Fibroblast of pulmonary artery (primary cell): ENCODE results near the gene KCNQ2.

Experiments used
- DNase-seq: peaks from one replicate; pipeline ENCODE4 v3.0.0-alpha.2; 2010; ENCODE audit warnings: low read depth
- H3K4me3 ChIP-seq: replicated peaks from 2 replicates; pipeline ENCODE4 v1.5.1; 2011; ENCODE audit warnings: low read depth, mild to moderate bottlenecking, control low read depth, low read length, moderate library complexity
- TF ChIP-seq, protein P1 (sequence below): IDR thresholded peaks from 2 replicates; pipeline ENCODE4 v1.5.1; 2011; ENCODE audit warnings: mild to moderate bottlenecking, control low read depth, low read length, inconsistent platforms; ENCODE audit errors: missing control alignments

KCNQ2 gene

DNA sequence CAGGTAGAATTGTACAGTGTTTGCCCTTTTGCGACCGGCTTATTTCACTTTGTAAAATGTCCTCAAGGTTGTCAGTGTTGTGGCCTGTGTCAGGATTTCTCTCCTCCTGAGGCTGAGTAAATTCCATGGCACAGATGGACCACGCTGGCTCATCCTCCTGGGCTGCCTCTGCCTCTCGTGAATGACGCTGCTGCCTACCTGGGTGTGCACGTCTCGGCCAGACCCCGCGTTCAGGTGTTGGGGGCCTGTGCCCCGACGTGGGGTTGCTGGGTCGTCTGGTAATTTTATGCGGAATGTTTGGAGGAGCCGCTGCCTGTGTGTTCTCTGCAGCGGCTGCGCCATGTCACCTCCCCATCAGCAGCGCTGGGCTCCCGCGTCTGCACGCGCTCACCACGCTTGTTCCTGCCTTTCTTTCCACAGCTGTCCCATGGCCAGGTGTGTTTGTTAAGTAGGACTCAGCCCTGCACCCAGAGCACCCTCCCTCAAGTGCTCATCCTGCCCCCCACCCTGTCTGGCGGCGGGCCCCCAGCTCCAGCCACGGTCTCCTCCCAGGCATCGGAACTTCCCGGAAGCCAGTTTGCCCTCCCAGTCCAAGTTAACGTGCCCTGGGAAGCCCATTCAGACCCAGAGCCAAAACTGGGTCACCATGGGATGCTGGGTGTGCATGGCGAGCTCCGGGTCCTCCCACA is 75.2 kb downstream of the KCNQ2 start:
- no peak overlapping the region for H3K4me3 ChIP-seq
- no peak for DNase-seq
- TF ChIP-seq, protein P1, sequence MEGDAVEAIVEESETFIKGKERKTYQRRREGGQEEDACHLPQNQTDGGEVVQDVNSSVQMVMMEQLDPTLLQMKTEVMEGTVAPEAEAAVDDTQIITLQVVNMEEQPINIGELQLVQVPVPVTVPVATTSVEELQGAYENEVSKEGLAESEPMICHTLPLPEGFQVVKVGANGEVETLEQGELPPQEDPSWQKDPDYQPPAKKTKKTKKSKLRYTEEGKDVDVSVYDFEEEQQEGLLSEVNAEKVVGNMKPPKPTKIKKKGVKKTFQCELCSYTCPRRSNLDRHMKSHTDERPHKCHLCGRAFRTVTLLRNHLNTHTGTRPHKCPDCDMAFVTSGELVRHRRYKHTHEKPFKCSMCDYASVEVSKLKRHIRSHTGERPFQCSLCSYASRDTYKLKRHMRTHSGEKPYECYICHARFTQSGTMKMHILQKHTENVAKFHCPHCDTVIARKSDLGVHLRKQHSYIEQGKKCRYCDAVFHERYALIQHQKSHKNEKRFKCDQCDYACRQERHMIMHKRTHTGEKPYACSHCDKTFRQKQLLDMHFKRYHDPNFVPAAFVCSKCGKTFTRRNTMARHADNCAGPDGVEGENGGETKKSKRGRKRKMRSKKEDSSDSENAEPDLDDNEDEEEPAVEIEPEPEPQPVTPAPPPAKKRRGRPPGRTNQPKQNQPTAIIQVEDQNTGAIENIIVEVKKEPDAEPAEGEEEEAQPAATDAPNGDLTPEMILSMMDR, result no peak

GRCh38 chr20:63396300-63396699 is 76.2 kb downstream of the KCNQ2 start:
- no peak overlapping the region for H3K4me3 ChIP-seq
- DNase-seq, result no peak
- TF ChIP-seq, protein P1, result no peak

GRCh38 chr20:63395723-63396122 is 76.7 kb downstream of the KCNQ2 start:
- no peak for DNase-seq

DNA sequence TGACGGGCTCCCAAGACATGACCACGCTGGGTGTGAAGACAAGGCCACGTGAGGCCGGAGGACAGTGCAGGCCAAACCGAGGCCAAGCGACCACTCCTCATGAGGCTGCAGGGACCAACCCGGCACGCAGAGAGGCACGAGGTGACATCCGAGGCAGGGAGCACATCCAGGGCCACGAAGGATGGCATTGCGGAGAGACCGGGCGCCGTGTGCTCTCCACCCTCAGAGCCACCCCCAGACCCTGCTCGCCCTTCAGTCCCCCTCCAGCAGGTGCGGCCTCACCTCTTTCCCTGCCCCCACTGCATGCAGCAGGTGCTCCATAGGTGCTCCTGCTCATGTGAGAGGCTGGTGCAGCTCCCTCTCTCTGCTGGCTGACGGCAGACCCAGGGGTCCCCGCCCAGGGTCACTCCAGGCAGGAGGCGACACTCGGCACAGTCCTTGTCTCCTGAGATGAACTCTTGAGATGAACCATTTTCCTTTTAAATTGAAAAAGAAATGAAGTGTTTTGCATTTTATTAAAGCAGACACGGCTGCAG is 77.5 kb downstream of the KCNQ2 start:
- DNase-seq, result no peak
- TF ChIP-seq, protein P1, result no peak
- no peak overlapping the region for H3K4me3 ChIP-seq

More at GRCh38 chr20:63395723-63396122, 76.7 kb downstream of the KCNQ2 start:
- TF ChIP-seq, protein P1, result no peak
- no peak overlapping the region for H3K4me3 ChIP-seq

DNA sequence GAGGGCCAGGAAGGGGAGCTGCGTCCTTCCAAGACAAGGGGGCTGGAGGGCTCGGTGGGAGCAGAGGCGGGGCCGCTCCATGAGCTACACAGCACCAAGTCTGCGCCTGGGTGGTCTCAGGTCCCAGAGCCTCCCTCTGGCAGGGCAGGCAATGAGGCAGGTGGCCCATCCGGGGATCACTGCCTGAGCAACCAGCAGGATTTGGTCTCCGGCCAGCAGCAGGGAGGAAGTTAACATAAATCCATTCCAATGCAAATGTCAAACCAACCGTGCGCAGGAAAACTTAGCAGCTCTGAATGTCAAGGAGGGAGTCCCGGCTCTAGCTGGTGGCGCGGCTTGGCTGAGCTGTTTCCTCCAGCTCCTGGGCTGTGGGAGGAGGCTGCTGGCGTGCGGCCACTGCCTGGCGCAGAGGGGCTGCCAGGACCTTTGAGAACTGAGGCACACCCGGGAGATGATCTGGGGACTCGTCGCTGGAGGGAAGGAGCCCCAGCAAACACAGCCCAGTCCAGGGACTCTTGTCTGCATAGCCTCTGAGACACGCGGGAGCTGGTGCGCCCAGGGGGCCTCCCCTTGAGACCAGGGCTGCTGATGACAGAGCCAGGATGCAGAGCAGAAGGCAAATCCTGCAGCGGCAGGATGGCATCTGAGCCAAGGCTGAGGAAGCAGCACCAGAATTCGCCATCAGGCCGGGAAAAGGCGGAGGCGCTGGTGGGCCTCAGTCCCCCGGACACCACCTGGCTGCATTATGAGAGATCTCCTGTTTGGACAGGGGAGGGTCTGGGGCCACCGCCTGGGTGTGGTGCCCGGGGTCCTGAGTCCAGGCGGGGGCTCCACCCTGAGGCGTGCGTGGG is 78.2 kb downstream of the KCNQ2 start:
- peak; percentile 2 for DNase-seq
- H3K4me3 ChIP-seq, result no peak overlapping the region
- TF ChIP-seq, protein P1, result no peak

- no peak for DNase-seq
- TF ChIP-seq, protein P1, result no peak
Observed at GRCh38 chr20:63393566-63393965, 78.9 kb downstream of the KCNQ2 start.

More at GRCh38 chr20:63393566-63393965, 78.9 kb downstream of the KCNQ2 start:
- H3K4me3 ChIP-seq, result no peak overlapping the region
